Fibroblast of villous mesenchyme (primary cell): ENCODE results near the gene HUNK. TPM values are rescaled to one million over a fixed set of nuclear protein-coding genes. Genes with fewer than 3 reads are reported as not detected.

ENCODE experiments used
- DNase-seq: peaks from one replicate; pipeline ENCODE4 v3.0.0-alpha.2; 2010; ENCODE audit warnings: low read depth
- H3K4me3 ChIP-seq: 2 replicates; pipeline ENCODE4 v1.5.1; 2011; ENCODE audit warnings: low read depth, mild to moderate bottlenecking, low read length
- CTCF ChIP-seq: IDR thresholded peaks from 2 replicates; pipeline ENCODE4 v1.5.1; 2012; ENCODE audit warnings: low read depth, mild to moderate bottlenecking, low read length; ENCODE audit not compliant: insufficient read depth
- total RNA-seq: library from RNA; depleted of rRNA; stranded (reverse); fragments of >200 nt; gene quantifications from 2 replicates; pipeline ENCODE4 v1.2.3, GENCODE V29; 2012

Gene HUNK
- total RNA-seq, 1 donor = 1.3 TPM

- no peak overlapping the region for H3K4me3 ChIP-seq
Measured at GRCh38 chr21:31894457-31894856, 21.6 kb downstream of the HUNK start.

GRCh38 chr21:31895077-31895835 lies 22.4 kb downstream of the HUNK start:
- DNase-seq = no peak
- TF ChIP-seq CTCF = no peak
- H3K4me3 ChIP-seq = no peak overlapping the region

More at GRCh38 chr21:31894457-31894856, 21.6 kb downstream of the HUNK start:
- no peak for TF ChIP-seq CTCF
- no peak for DNase-seq

- TF ChIP-seq CTCF = no peak
- no peak overlapping the region for H3K4me3 ChIP-seq
- no peak for DNase-seq
Measured at GRCh38 chr21:31896019-31896418, 23.2 kb downstream of the HUNK start.

- no peak for DNase-seq
- no peak overlapping the region for H3K4me3 ChIP-seq
- no peak for TF ChIP-seq CTCF
Measured at GRCh38 chr21:31897311-31897710, 24.5 kb downstream of the HUNK start.

GRCh38 chr21:31898933-31899630 lies 26.3 kb downstream of the HUNK start:
- DNase-seq = no peak
- TF ChIP-seq CTCF = no peak
- H3K4me3 ChIP-seq = no peak overlapping the region

GRCh38 chr21:31900121-31900895 lies 27.5 kb downstream of the HUNK start:
- no peak for DNase-seq
- no peak overlapping the region for H3K4me3 ChIP-seq
- TF ChIP-seq CTCF = no peak
